ENCODE results near the gene TAS2R46. TPM values are rescaled to one million over a fixed set of nuclear protein-coding genes. Genes with fewer than 3 reads are reported as not detected.

Gene TAS2R46
- total RNA-seq, 2 donors from 2014 or later = 0.48 to 0.84 TPM

DNA sequence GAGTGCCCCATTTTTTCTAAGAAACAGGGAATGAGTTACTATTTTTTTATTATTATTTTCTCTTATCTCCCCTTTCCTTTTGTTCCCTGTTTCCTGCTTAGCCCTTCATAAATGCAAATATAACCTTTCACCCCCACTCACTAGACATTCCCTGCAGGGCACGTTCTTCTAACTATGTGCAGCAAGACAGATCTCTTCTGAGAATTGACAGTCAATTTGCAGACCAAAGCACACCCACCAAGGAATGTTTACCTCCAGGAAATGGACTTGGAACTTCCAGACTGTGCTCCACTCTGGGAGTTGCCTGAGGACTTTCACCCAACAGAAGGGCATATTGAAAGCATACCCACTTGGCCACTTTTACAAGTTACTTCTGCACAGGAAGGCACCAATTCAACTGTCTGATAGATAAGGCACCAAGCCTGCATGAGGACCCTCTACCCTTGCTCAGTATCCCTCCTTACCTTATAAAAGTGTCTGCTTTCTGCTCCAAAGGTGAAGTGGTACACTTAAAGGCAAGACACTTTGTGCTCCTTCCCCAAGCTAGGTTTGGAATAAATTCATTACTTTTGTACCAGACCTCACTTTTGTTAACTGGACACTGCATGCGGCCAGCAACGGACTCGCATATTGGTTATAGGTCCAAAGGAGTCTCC lies 46.2 kb downstream of the TAS2R46 start:
- intact Hi-C loops (cut with DNase I) = no loop called here
- Histone ChIP-seq H3K9ac (ENCODE audit: low read depth in 2 of 2, low read length in 2 of 2) (peak overlapping the region in 1 of 2 donors; percentile 53), H3K4me1 (peaks cover 8% of the 10 kb centered on the region), H3K27ac (peak overlapping the region; percentile 78), H3K36me3 (no peaks in the 10 kb centered on the region), H3K27me3 (no peaks in the 10 kb centered on the region), H3K4me3 (no peak overlapping the region), H3K9me3 (no peaks in the 10 kb centered on the region)
- TF ChIP-seq CTCF (IDR thresholded peaks at IDR 0.05) = no peak
- DNase-seq = peak; percentile 68

DNA sequence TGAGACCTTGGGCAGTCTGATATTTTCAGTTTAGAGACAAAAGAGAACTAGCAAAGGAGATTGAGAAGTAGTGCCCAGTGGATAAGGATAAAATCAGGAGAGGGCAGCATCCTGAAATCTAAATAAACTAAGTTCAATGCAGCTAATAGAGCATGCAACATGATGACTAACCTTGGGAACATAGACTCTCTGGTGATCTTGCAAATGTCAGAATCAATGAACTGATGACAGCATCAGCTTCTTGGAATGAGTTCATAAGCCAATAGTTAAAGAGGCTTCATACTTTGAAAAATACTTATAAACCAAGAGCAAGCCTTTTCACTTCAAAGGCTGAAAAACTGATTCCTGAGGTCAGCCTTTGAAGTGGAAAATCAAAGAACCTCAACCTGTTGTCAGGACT lies 47.9 kb downstream of the TAS2R46 start:
- no peak for TF ChIP-seq CTCF (IDR thresholded peaks at IDR 0.05)

More for the DNA sequence above, 47.9 kb downstream of the TAS2R46 start:
- peaks cover 8% of the 10 kb centered on the region for H3K4me1 ChIP-seq
- H3K9ac ChIP-seq (ENCODE audit: low read depth in 2 of 2, low read length in 2 of 2) = no peak overlapping the region
- intact Hi-C loops (cut with DNase I) = no loop called here
- no peaks in the 10 kb centered on the region for H3K36me3 ChIP-seq
- no peak overlapping the region for H3K27ac ChIP-seq
- no peaks in the 10 kb centered on the region for H3K27me3 ChIP-seq
- no peaks in the 10 kb centered on the region for H3K9me3 ChIP-seq
- H3K4me3 ChIP-seq = no peak overlapping the region
- DNase-seq = no peak

Other genes starting within 250 kb of the TAS2R46 start
- not detected for gene TAS2R10, start 235.9 kb downstream of the TAS2R46 start, total RNA-seq
- gene PRR4, start 212.8 kb downstream of the TAS2R46 start, total RNA-seq = 1 to 10 TPM in 1 of 2 donors, under 1 TPM in 1; 0.72 to 1.0 TPM
- gene PRH1, start 178.0 kb downstream of the TAS2R46 start, total RNA-seq = 10 to 100 TPM in 1 of 2 donors, 1 to 10 TPM in 1; 7.4 to 12.3 TPM
- gene TAS2R13, start 152.7 kb downstream of the TAS2R46 start, total RNA-seq = 1 to 10 TPM in 1 of 2 donors, under 1 TPM in 1; 0.91 to 1.0 TPM
- gene PRH2, start 133.1 kb downstream of the TAS2R46 start, total RNA-seq = not detected
- gene TAS2R14, start 123.0 kb downstream of the TAS2R46 start, total RNA-seq = 1 to 10 TPM; 1.3 to 1.8 TPM
- gene TAS2R50, start 75.4 kb downstream of the TAS2R46 start, total RNA-seq = under 1 TPM; 0.86 to 0.98 TPM
- gene TAS2R20, start 64.0 kb downstream of the TAS2R46 start, total RNA-seq = 1 to 10 TPM; 1.0 to 1.2 TPM
- gene TAS2R19, start 39.7 kb downstream of the TAS2R46 start, total RNA-seq = 1 to 10 TPM; 1.6 to 1.9 TPM
- 1 to 10 TPM; 2.0 TPM for gene TAS2R31, start 30.9 kb downstream of the TAS2R46 start, total RNA-seq
- under 1 TPM in 1 of 2 donors, not detected in 1; 0.82 TPM for gene TAS2R43, start 30.0 kb upstream of the TAS2R46 start, total RNA-seq
- gene TAS2R30, start 72.3 kb upstream of the TAS2R46 start, total RNA-seq = 1 to 10 TPM; 1.4 to 2.0 TPM
- 10 to 100 TPM in 1 of 2 donors, 1 to 10 TPM in 1; 7.9 to 10.2 TPM for gene SMIM10L1, start 108.9 kb upstream of the TAS2R46 start, total RNA-seq
- not detected for gene TAS2R42, start 124.6 kb upstream of the TAS2R46 start, total RNA-seq
- not detected for gene PRB3, start 207.4 kb upstream of the TAS2R46 start, total RNA-seq
- not detected for gene PRB4, start 248.1 kb upstream of the TAS2R46 start, total RNA-seq